Loucy (cell line): ENCODE data around the gene SLC43A3.

Source experiments
- CTCF ChIP-seq: fragments of 200-600 bp; sonication (generic); conservative IDR thresholded peaks from 2 replicates; pipeline ENCODE4 v1.5.1; 2014; ENCODE audit warnings: mild to moderate bottlenecking, antibody characterized with exemption, low read length
- EZH2phosphoT487 ChIP-seq: fragments of 200-600 bp; IDR thresholded peaks from 2 replicates; pipeline ENCODE4 v1.6.1; 2018; ENCODE audit warnings: antibody characterized with exemption, mild to moderate bottlenecking, moderate library complexity, borderline replicate concordance

- TF ChIP-seq CTCF, result no peak
- no peak for TF ChIP-seq EZH2phosphoT487
Observed at GRCh38 chr11:57422669-57423068, 4.3 kb downstream of the SLC43A3 start.
